Activated T-helper 1 cell treated with Interleukin-2 at 50 U/mL for 16 hours (primary cell): Measurements from ENCODE around the gene PDSS2.

ENCODE experiments used
- DNase-seq: peaks from one replicate; pipeline ENCODE4 v3.0.0-alpha.2; 2020; ENCODE audit warnings: low read depth

The PDSS2 gene

GRCh38 chr6:107271208-107271790, 188.1 kb downstream of the PDSS2 start:
- no peak for DNase-seq

DNA sequence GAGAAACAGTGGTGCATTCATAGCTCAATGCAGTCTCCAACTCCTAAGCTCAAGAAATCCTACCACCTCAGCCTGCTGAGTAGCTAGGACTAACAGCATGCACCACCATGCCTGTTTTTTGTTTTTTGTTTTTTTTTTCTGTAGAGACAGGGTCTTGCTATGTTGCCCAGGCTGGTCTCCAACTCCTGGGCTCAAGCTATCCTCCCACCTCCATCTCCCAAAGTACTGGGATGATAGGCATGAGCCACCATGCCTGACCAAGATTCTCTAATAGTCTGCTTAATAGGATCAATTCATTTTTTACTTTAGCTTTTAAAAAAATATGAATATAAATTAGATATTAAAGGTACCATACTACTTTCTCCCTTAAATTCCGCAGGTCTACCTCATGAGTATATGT, 191.7 kb downstream of the PDSS2 start:
- no peak for DNase-seq

DNA sequence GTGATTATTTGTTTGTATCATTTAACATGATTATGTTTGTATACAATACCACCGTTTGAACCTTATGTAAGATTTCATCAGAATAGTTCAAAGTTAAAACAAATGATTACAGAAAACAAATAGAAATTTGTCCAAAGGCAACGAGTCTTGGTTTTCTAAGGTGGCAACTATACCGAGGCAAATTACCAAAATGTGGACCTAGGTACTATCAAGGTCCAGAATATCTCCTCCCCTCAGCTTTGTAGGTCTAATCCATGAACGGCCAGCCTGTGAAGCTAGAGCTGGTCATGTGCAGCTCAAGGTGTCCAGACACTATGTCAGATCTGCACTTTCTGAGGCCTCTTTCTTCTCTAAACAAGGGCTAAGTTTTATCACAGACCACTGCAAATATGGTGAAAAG, 192.4 kb downstream of the PDSS2 start:
- DNase-seq: no peak

GRCh38 chr6:107266563-107266962, 192.8 kb downstream of the PDSS2 start:
- no peak for DNase-seq

- DNase-seq: no peak
Observed at GRCh38 chr6:107264357-107264840, 195.0 kb downstream of the PDSS2 start.

- DNase-seq: no peak
Observed at GRCh38 chr6:107259951-107260350, 199.4 kb downstream of the PDSS2 start.

DNA sequence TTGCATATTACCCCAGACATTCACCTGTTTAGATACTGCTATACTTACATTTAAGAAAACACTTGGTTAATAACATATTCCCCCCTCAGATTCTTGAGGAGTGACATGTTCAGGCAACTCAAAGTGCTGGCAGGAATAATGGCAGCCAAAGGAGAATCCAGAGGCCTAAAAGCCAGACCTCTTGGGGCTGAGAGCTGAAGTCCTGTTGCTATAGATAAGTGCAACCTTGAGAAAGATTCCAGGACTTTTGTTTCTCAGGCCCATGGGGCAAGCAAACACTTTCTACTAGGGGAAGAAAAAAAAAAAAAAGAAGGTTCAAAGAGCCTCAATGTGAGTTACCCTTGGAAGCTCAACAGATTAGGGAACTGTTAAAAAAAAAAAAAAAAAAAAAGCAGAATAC, 211.2 kb downstream of the PDSS2 start:
- DNase-seq: no peak

DNA sequence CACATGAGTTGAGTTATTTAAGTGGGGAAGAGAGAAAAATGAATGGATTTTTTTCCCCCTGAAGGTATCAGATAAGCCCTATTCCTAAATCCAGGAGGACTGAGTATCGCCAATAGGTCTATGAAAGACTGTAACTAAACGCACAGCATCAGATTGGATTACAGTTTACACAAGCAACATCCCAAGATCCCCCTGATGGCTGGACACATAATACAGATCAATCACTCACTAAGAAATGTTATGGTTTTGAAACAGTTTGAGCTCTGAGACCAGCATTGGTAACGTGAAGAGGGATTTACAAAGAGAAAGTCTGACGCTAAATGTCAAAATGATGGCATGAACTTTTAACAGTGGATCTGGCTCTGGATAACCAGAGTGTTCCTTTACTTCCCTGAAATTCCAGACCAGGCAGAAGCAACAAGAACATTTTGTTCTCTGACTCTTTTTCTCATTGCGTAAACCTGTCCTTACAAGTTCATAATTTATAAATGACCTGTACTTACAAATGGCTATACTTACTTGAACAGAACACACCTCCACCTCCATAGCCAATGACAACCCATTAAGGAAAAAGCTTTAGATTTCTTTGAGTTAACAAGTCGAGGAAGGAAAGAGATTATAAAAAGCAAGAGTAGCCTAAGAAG, 212.3 kb downstream of the PDSS2 start:
- no peak for DNase-seq

DNA sequence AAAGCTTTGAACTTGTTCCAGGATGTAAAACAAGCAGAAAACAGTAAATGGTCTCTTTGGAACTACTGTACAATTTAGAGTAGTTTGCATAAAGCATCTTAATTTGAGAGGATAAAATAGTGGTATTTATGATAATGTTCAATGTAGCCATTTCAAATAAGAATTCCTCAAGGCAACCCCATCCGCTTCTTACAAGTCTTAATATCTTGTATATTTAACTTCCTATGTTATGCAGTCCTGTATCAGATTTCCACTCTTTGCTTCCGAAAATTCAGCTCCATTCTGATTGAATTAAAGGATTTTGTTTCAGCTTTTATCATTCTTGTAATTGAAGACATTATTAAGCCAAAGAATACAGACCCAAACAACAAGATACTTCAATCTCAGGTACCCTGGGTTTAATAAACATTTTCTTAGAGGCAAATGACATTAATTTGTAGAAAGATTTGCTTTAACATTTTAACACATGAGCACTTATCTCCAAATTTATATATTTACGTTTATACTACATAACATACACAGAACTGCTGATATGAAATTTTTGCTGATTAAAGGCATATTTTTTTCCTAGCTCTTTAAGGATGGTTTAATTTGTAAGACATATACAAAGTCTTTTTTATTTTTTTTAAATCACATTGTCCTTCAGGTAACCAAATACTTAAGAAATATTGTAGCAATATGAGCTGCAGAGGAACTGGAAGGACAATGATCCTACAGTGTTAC, 213.0 kb downstream of the PDSS2 start:
- no peak for DNase-seq

DNA sequence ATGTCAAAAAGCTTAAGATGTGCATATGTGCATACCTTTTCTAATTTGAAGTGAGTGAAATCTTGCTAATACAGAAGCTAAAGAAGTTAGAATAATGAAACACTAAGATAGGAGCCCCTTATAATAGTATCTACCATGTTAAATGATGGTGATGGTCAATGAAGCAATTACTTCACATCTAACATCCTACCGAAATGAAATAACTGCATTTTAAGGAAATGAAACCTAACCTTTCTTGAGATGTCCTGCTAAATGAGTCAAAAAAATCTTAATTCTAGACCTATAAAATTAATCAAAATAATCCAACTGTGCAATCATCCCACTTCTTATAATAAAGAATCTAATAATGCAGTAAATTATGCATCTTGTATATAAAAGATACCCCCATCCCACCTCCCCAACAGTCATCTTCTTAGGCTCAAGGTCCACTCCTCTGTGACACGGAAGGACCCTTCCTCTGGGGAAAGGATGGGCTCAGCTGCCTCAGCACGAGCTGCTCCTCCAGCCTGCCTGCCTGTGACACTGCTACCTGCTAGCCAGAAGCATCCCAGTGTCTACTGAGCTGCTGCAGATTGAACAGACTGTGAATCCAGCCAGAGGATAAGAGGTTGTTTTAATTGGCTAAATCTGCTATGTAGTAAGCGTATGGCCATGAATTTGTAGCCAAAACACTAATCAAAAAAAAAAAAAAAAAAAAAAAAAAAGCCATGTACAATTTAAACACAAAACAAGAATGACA, 214.5 kb downstream of the PDSS2 start:
- no peak for DNase-seq

GRCh38 chr6:107244082-107244741, 215.2 kb downstream of the PDSS2 start:
- DNase-seq: no peak

DNA sequence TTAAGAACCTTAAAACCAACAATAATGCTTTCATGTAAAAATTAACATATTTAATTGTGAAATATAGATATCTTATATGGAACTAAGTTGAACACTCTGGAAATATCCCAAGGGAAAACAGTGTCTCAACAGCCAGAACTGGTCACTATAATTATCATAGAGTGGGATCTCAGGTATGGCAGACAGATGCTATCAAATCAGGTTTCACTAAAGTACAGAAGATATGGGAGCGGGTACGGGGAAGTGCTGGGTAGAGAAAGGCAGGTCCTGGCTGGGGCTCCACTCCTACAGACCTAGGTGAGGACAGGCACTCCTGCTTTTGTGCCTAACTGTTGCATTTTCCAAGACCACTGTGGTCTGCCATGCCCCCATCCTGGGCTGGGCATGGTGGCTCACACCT, 215.9 kb downstream of the PDSS2 start:
- DNase-seq: no peak

- no peak for DNase-seq
Observed at GRCh38 chr6:107237992-107238660, 221.2 kb downstream of the PDSS2 start.

GRCh38 chr6:107235511-107235910, 223.9 kb downstream of the PDSS2 start:
- DNase-seq: no peak

- DNase-seq: no peak
Observed at GRCh38 chr6:107235007-107235406, 224.4 kb downstream of the PDSS2 start.

GRCh38 chr6:107231243-107231642, 228.1 kb downstream of the PDSS2 start:
- DNase-seq: no peak

DNA sequence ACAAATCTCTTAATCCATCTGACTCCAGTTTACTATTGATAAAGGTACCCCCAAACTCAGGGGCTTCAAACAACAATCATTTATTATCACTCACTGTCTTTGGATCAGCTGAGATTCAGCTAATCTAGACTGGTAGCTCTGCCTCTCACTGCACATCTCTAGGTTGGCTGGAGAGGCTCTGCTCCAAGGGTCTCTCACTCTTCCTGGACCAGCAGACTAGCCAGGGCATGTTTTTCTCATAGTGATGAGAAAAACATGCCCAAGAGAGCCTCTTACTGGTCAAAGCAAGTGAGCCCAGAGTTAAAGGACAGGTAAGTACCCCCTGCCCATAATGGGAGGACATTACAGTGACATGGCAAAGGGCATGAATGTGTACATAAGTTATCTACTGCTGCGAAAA, 228.9 kb downstream of the PDSS2 start:
- DNase-seq: no peak

DNA sequence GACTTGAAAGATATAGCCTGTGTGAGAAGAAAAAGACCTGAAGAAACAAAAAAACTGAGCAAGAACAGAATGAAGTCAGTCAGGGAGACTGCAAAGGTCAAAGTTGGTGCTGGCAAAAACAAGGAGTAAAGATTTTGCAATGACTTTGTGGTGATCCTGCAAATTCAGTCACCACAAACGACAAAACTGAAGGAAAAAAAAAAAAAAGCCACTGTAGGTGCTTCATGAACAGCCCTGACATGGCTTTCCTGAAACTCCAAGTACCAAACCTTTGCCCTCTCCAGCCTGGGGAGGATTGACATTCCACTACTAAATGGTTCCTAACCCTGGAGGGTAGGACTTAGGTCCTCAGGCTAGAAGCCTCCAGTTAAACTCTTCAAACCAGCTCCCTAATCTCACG, 229.3 kb downstream of the PDSS2 start:
- no peak for DNase-seq

GRCh38 chr6:107228754-107229153, 230.6 kb downstream of the PDSS2 start:
- no peak for DNase-seq

- no peak for DNase-seq
Observed at GRCh38 chr6:107221519-107221918, 237.8 kb downstream of the PDSS2 start.

- no peak for DNase-seq
Observed at GRCh38 chr6:107219851-107220250, 239.5 kb downstream of the PDSS2 start.

GRCh38 chr6:107218142-107218541, 241.2 kb downstream of the PDSS2 start:
- DNase-seq: no peak
